ENCODE results near the gene KLK8.

DNA sequence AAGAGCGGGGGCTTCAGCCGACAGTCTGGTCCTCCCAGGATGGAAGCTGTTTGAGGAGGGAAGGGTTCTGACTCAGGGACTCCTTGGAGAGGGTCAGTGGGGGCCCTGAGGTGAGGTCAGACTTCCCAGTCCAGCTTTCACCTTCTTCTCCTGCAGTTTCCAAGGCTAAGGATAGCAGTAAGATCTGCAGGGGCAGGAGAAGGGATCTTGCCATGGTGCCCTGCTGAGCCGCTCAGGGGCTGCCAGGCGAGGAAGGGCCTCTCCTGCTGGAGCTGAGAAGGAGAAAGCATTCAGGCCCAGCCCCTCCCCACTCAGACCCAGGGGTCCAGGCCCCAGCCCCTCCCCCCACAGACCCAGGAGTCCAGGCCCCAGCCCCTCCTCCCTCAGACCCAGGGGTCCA lies 19.2 kb downstream of the KLK8 start:
- TF ChIP-seq, protein P1, sequence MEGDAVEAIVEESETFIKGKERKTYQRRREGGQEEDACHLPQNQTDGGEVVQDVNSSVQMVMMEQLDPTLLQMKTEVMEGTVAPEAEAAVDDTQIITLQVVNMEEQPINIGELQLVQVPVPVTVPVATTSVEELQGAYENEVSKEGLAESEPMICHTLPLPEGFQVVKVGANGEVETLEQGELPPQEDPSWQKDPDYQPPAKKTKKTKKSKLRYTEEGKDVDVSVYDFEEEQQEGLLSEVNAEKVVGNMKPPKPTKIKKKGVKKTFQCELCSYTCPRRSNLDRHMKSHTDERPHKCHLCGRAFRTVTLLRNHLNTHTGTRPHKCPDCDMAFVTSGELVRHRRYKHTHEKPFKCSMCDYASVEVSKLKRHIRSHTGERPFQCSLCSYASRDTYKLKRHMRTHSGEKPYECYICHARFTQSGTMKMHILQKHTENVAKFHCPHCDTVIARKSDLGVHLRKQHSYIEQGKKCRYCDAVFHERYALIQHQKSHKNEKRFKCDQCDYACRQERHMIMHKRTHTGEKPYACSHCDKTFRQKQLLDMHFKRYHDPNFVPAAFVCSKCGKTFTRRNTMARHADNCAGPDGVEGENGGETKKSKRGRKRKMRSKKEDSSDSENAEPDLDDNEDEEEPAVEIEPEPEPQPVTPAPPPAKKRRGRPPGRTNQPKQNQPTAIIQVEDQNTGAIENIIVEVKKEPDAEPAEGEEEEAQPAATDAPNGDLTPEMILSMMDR (conservative IDR thresholded peaks at IDR 0.05 in 1 of 2, IDR thresholded peaks at IDR 0.05 in 1 of 2; ENCODE audit: extremely low read depth in 1 of 2, insufficient read depth in 1 of 2, low read depth in 1 of 2, low read length in 2 of 2): no peak
- no peak for TF ChIP-seq EZH2 (IDR thresholded peaks at IDR 0.05; ENCODE audit: borderline replicate concordance, low read length)
